Measurements from ENCODE around the gene ITGA6.

Gene ITGA6

DNA sequence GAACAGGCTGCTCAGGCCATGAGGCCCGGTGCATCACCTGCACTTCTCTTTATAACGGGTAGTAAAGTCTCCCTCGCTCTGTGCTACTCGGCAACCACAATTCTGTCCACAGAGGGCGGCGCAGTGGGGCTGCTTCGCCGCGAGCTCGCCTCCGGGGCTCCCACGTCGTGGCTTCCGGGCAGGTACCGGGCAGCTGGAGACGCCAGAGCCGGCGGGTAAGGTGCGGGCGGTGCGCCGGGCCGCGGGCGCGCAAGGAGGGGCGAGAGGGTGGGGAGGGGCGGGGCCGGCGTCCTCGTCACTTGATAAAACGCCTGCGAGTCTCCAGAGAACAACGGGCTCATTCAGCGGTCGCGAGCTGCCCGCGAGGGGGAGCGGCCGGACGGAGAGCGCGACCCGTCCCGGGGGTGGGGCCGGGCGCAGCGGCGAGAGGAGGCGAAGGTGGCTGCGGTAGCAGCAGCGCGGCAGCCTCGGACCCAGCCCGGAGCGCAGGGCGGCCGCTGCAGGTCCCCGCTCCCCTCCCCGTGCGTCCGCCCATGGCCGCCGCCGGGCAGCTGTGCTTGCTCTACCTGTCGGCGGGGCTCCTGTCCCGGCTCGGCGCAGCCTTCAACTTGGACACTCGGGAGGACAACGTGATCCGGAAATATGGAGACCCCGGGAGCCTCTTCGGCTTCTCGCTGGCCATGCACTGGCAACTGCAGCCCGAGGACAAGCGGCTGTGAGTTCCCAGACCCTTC is at the start of gene ITGA6:
ITGA6 (plus strand) TSS at position 331 of the 734 bp plus-strand sequence.
- POLR2A ChIA-PET = interaction anchor here (0.6 to 4.0 kb wide), 8 partner anchors 8 to 153 kb away, joined by 3 to 48 read pairs (median 4); no protein-coding TSS in a partner anchor
- H3K4me3 ChIP-seq (ENCODE audit: low read depth, low read length) = peak within 1 kb of the TSS; percentile 77
- H3K9me3 ChIP-seq (ENCODE audit: control insufficient read depth, insufficient read depth, low read depth, low read length) = no peaks in the 10 kb centered on the region
- H3K36me3 ChIP-seq (ENCODE audit: control insufficient read depth in 2 of 2, insufficient read depth in 1 of 2, low read length in 2 of 2) = no peaks in the 10 kb centered on the region
- peaks cover 8% of the 10 kb centered on the region; the same call in 1 of the 2 replicates for H3K4me1 ChIP-seq (ENCODE audit: control insufficient read depth, insufficient read depth, low read length)
- CTCF ChIA-PET = interaction anchor here (0.6 to 5.4 kb wide), 6 partner anchors 10 to 255 kb away, joined by 3 to 60 read pairs (median 3); no protein-coding TSS in a partner anchor
- H3K27ac ChIP-seq (ENCODE audit: extremely low read depth, low read depth, low read length) = peak within 1 kb of the TSS; percentile 88
- TF ChIP-seq ZNF184 (tag by site-specific recombination; IDR thresholded peaks at IDR 0.05) (no peak), OVOL3 (tag by site-specific recombination; IDR thresholded peaks at IDR 0.05) (no peak), ZFHX2 (tag by site-specific recombination; conservative IDR thresholded peaks at IDR 0.05) (peak; percentile 50; the same call in 1 of the 2 replicates), ZNF529 (tag by site-specific recombination; IDR thresholded peaks at IDR 0.05; ENCODE audit: insufficient replicate concordance) (no peak), ZSCAN30 (tag by site-specific recombination; IDR thresholded peaks at IDR 0.05) (0 out of 2 replicates have a peak, but pooled peaks have one; percentile 13), ZNF76 (tag by site-specific recombination; IDR thresholded peaks at IDR 0.05; ENCODE audit: borderline replicate concordance, low read depth) (peak; percentile 24; the same call in 1 of the 2 replicates), ZNF138 (tag by site-specific recombination; IDR thresholded peaks at IDR 0.05; ENCODE audit: borderline replicate concordance) (no peak), ZNF660 (tag by site-specific recombination; IDR thresholded peaks at IDR 0.05) (0 out of 2 replicates have a peak, but pooled peaks have one; percentile 51), ZBTB20 (tag by site-specific recombination; IDR thresholded peaks at IDR 0.05) (peak; percentile 76), ZNF416 (tag by site-specific recombination; IDR thresholded peaks at IDR 0.05) (no peak), GLI4 (tag by site-specific recombination; IDR thresholded peaks at IDR 0.05) (no peak), EGR2 (tag by site-specific recombination; IDR thresholded peaks at IDR 0.05; ENCODE audit: low read depth) (peak; percentile 39; the same call in 1 of the 2 replicates), ZNF560 (tag by site-specific recombination; IDR thresholded peaks at IDR 0.05; ENCODE audit: borderline replicate concordance) (no peak), ZNF544 (tag by site-specific recombination; IDR thresholded peaks at IDR 0.05) (no peak), KLF8 (tag by site-specific recombination; IDR thresholded peaks at IDR 0.05) (0 out of 2 replicates have a peak, but pooled peaks have one; percentile 28), SP3 (tag by site-specific recombination; IDR thresholded peaks at IDR 0.05) (peak; percentile 62), ZNF654 (tag by site-specific recombination; IDR thresholded peaks at IDR 0.05; ENCODE audit: low read depth) (no peak), ZNF24 (tag by site-specific recombination; IDR thresholded peaks at IDR 0.05) (0 out of 2 replicates have a peak, but pooled peaks have one; percentile 45), KLF1 (tag by site-specific recombination; IDR thresholded peaks at IDR 0.05) (0 out of 2 replicates have a peak, but pooled peaks have one; percentile 37), ZBTB17 (tag by site-specific recombination; IDR thresholded peaks at IDR 0.05) (no peak), ZNF335 (tag by site-specific recombination; conservative IDR thresholded peaks at IDR 0.05) (peak; percentile 65), YY1 (tag by site-specific recombination; IDR thresholded peaks at IDR 0.05) (0 out of 2 replicates have a peak, but pooled peaks have one; percentile 22)
- TF ChIP-seq, protein P1, sequence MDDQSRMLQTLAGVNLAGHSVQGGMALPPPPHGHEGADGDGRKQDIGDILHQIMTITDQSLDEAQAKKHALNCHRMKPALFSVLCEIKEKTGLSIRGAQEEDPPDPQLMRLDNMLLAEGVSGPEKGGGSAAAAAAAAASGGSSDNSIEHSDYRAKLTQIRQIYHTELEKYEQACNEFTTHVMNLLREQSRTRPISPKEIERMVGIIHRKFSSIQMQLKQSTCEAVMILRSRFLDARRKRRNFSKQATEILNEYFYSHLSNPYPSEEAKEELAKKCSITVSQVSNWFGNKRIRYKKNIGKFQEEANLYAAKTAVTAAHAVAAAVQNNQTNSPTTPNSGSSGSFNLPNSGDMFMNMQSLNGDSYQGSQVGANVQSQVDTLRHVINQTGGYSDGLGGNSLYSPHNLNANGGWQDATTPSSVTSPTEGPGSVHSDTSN (CRISPR knock-in tag; IDR thresholded peaks at IDR 0.05) = peak; percentile 84; the same call in 1 of the 2 replicates
- TF ChIP-seq, protein P2, sequence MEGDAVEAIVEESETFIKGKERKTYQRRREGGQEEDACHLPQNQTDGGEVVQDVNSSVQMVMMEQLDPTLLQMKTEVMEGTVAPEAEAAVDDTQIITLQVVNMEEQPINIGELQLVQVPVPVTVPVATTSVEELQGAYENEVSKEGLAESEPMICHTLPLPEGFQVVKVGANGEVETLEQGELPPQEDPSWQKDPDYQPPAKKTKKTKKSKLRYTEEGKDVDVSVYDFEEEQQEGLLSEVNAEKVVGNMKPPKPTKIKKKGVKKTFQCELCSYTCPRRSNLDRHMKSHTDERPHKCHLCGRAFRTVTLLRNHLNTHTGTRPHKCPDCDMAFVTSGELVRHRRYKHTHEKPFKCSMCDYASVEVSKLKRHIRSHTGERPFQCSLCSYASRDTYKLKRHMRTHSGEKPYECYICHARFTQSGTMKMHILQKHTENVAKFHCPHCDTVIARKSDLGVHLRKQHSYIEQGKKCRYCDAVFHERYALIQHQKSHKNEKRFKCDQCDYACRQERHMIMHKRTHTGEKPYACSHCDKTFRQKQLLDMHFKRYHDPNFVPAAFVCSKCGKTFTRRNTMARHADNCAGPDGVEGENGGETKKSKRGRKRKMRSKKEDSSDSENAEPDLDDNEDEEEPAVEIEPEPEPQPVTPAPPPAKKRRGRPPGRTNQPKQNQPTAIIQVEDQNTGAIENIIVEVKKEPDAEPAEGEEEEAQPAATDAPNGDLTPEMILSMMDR (tag by site-specific recombination; IDR thresholded peaks at IDR 0.05) = peak; percentile 56; the same call in 1 of the 2 replicates
- TF ChIP-seq, protein P3, sequence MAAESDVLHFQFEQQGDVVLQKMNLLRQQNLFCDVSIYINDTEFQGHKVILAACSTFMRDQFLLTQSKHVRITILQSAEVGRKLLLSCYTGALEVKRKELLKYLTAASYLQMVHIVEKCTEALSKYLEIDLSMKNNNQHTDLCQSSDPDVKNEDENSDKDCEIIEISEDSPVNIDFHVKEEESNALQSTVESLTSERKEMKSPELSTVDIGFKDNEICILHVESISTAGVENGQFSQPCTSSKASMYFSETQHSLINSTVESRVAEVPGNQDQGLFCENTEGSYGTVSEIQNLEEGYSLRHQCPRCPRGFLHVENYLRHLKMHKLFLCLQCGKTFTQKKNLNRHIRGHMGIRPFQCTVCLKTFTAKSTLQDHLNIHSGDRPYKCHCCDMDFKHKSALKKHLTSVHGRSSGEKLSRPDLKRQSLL (tag by site-specific recombination; IDR thresholded peaks at IDR 0.05) = 0 out of 2 replicates have a peak, but pooled peaks have one; percentile 22
- TF ChIP-seq, protein P4, sequence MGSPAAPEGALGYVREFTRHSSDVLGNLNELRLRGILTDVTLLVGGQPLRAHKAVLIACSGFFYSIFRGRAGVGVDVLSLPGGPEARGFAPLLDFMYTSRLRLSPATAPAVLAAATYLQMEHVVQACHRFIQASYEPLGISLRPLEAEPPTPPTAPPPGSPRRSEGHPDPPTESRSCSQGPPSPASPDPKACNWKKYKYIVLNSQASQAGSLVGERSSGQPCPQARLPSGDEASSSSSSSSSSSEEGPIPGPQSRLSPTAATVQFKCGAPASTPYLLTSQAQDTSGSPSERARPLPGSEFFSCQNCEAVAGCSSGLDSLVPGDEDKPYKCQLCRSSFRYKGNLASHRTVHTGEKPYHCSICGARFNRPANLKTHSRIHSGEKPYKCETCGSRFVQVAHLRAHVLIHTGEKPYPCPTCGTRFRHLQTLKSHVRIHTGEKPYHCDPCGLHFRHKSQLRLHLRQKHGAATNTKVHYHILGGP (tag by site-specific recombination; IDR thresholded peaks at IDR 0.05) = no peak
- TF ChIP-seq, protein P5, sequence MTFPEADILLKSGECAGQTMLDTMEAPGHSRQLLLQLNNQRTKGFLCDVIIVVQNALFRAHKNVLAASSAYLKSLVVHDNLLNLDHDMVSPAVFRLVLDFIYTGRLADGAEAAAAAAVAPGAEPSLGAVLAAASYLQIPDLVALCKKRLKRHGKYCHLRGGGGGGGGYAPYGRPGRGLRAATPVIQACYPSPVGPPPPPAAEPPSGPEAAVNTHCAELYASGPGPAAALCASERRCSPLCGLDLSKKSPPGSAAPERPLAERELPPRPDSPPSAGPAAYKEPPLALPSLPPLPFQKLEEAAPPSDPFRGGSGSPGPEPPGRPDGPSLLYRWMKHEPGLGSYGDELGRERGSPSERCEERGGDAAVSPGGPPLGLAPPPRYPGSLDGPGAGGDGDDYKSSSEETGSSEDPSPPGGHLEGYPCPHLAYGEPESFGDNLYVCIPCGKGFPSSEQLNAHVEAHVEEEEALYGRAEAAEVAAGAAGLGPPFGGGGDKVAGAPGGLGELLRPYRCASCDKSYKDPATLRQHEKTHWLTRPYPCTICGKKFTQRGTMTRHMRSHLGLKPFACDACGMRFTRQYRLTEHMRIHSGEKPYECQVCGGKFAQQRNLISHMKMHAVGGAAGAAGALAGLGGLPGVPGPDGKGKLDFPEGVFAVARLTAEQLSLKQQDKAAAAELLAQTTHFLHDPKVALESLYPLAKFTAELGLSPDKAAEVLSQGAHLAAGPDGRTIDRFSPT (tag by site-specific recombination; IDR thresholded peaks at IDR 0.05) = no peak
- TF ChIP-seq, protein P6, sequence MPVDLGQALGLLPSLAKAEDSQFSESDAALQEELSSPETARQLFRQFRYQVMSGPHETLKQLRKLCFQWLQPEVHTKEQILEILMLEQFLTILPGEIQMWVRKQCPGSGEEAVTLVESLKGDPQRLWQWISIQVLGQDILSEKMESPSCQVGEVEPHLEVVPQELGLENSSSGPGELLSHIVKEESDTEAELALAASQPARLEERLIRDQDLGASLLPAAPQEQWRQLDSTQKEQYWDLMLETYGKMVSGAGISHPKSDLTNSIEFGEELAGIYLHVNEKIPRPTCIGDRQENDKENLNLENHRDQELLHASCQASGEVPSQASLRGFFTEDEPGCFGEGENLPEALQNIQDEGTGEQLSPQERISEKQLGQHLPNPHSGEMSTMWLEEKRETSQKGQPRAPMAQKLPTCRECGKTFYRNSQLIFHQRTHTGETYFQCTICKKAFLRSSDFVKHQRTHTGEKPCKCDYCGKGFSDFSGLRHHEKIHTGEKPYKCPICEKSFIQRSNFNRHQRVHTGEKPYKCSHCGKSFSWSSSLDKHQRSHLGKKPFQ (tag by site-specific recombination; IDR thresholded peaks at IDR 0.05) = no peak

Measured in HEK293 (cell line).